Left colon (tissue), 2 donors: Measurements from ENCODE around the gene TTYH3. TPM values are rescaled to one million over a fixed set of nuclear protein-coding genes. Genes with fewer than 3 reads are reported as not detected.
A peak's percentile ranks its signal among the peaks of the same experiment; 100 is the strongest.
"Not testable (repeated sequence)": the region's sequence is repeated elsewhere in the genome, so short reads cannot be mapped to it uniquely, and the experiment has no call there.

ENCODE experiments used
- ATAC-seq: fragments of 200-7000 bp; cut with Tn5 transposase; one replicate; pipeline ENCODE4 v1.9.1; 2020; ENCODE audit warnings: mild to moderate bottlenecking, moderate library complexity
- DNase-seq, 2 donors: peaks; one replicate each; pipeline ENCODE4 v3.0.0-alpha.2; 2020
- intact Hi-C, 2 donors: fragments of 100-400 bp; cut with DNase I in 1 of 2; cut with micrococcal nuclease in 1 of 2; formaldehyde crosslinking; loops; one replicate each; pipeline versions ENCODE4 v1.11.2 to v1.14.0; 2022; cut with DNase I, micrococcal nuclease
- total RNA-seq, 2 donors: library from RNA; stranded (reverse); fragmentation: NEBNext Ultra II Directional; extraction: Animal tissue kit (Norgen Biotek cat#: 25700); gene quantifications; one replicate each; pipeline ENCODE4 v1.2.1, GENCODE V29; 2021
- donor health status: DM: no; HTN: no; CAD: no.
- donor health status: DM: yes; HTN: yes; CAD: no.

The TTYH3 gene
- total RNA-seq, 2 donors from 2014 or later = 31.3 to 51.0 TPM

DNA sequence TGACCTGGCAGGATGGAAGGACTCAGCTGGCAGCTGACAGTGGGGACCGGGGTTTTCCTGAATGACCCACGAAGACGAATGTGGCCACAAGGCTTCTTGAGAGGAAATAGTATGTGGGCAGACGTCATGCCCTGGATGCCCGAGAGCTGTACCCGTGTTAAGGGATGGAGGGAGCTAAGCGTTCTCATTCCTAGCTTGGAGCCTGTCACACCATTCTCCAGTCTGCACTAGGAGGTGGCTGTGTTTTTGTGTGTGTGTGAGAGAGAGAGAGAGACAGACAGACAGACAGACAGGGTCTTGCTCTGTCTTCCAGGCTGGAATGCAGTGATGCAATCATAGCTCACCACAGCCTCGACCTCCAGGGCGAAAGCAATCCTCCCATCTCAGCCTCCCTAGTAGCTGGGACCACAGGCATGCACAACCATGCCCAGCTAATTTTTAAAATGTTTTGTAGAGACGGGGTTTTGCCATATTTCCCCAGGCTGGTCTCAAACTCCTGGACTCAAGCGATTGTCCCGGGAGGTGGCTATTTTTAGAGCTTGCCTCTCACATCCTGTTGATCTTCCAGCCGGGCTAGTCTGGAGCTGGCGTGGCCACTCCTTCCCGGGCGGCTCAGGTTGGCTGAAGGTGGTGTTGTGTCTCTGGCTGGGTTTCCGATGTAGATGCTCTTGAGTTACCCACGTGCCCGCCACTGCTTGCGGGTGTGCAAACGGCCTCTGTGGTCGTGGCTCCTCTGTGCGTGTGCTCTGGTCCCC, 58.3 kb downstream of the TTYH3 start:
- intact Hi-C loops = no loop called here
- ATAC-seq (peak; percentile 48), DNase-seq (no peak)

DNA sequence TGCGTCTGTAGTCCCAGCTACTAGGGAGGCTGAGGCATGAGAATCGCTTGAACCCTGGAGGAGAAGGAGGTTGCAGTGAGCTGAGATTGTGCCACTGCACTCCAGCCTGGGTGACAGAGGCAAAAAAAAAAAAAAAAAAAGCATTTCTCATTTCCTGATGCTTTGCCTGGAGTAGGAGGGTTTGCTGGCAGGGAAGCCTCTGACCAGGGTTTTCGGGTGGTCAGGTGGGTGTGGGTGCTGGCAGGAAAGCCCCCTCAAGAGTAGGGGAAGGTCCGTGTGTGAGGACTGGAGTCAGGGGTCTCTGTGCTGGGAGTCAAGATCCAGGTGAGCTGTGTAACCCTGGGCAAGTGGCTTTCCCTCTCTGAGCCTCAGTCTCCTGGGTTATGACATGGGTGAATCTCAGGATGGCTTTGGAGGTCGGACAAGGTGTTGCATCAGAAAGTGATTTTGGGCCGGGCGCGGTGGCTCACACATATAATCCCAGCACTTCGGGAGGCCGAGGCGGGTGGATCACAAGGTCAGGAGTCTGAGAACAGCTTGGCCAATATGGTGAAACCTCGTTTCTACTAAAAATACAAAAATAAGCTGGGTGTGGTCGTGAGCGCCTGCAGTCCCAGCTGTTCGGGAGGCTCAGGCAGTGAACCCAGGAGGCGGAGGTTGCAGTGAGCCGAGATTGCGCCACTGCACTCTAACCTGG, 59.4 kb downstream of the TTYH3 start:
- intact Hi-C loops = no loop called here
- no peak for DNase-seq
- ATAC-seq = peak; percentile 14

DNA sequence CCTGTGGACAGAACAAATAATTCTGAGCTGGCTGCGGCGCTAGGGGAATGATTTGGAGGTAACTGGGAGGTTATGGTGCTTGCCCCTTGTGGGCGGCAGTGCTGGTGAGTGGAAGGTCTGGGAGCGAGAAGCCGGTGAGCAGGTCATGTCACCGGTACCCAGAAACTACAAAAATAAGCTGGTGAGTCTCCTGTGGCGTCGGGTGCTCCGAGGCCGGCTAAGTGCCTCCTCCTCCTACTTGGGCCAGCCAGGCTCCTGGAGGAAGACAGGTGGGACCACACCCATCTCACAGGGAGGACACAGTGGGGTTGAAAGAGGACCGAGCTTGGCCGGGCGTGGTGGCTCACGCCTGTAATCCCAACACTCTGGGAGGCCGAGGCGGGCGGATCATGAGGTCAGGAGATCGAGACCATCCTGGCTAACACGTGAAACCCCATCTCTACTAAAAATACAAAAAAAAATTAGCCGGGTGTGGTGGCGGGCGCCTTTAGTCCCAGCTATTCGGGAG, 60.2 kb downstream of the TTYH3 start:
- ATAC-seq = peak; percentile 69
- DNase-seq, intact Hi-C loops: not testable (repeated sequence)

DNA sequence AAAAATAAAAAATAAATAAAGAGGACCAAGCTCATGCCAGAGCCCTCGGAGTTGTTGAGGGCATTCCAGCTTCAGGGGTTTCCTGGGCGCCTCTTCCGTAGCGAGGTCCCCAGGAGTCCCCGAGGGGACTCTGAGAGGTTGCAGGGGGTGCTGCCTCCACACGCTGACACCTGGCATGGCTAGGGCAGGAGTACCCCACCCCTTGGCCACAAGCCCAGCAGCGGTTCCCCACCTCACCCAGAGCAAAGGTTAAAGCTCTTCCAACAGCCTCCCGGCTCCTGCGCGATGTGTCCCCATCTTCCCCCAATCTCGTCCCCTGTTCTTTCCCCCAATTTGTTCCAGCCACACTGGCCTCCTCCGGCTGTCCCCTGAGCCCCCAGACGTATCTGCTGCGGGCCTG, 60.8 kb downstream of the TTYH3 start:
- DNase-seq (no peak), ATAC-seq (peak; percentile 57)
- intact Hi-C loops = no loop called here

DNA sequence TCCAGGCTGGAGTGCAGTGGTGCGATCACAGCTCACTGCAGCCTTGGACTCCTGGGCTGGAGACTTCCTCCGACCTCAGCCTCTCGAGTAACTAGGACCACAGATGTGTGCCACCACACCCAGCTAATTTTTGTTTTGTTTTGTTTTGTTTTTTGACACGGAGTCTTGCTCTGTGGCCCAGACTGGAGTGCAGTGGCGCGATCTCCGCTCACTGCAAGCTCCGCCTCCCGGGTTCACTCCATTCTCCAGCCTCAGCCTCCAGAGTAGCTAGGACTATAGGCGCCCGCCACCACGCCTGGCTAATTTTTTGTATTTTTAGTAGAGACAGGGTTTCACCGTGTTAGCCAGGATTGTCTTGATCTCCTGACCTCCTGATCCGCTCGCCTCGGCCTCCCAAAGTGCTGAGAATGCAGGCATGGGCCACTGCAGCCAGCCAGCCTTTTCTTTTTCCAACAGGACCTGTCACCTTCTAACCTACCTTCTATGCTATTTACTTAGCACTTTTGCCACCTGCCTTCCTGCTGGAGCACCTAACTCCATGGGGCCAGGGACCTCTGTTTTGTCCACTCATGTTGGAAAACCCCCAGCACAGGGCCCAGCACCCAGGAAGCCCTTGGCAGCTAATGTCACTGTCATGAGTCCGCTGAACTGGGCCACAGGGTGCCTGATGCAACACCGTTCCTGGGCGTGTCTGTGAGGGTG, 61.8 kb downstream of the TTYH3 start:
- DNase-seq, ATAC-seq, intact Hi-C loops: not testable (repeated sequence)

DNA sequence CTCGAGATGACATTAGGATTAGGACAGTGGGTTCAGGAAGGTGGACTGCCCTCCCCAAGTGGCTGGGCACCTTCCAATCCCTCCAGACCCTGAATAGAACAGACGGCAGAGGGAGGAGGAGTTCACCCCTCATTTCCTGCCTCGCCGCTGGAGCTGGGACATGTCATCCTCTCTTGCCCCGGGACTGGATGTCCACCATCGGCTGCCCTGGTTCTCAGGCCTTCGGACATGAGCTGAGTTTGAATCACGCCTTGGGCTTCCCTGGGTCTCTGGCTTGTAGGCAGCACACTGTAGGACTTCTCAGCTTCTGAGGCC, 62.3 kb downstream of the TTYH3 start:
- intact Hi-C loops, DNase-seq, ATAC-seq: not testable (repeated sequence)

DNA sequence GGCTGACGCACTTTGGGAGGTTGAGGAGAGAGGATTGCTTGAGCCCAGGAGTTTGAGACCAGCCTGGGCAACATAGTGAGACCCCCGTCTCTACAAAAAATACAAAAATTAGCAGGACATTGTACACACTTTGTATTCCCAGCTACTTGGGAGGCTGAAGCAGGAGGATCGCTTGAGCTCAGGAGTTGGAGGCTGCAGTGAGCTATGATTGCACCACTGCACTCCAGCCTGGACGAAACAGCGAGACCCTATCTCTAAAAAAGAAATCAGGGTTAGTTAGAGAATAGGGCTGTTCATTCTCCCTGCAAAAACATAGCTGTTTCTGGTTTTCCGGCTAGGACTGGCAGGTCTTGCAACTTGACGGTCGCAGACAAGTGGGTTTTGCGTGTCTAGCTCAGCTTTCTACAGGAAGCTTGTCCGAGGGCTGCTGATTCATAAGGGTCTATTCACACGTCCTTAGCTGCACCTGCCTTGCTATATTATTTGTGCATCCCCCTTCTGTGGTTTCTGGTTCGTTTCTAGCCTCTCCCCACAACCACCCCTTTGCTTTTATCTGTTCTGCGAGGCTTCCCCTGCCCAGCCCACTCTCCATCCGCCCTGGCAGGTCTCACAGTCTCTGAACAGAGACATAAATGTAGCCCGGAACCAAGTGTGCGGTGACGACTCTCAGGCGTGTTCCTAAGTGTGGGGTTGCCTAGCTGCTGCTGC, 66.9 kb downstream of the TTYH3 start:
- no peak for ATAC-seq
- no peak for DNase-seq
- intact Hi-C loops = no loop called here

DNA sequence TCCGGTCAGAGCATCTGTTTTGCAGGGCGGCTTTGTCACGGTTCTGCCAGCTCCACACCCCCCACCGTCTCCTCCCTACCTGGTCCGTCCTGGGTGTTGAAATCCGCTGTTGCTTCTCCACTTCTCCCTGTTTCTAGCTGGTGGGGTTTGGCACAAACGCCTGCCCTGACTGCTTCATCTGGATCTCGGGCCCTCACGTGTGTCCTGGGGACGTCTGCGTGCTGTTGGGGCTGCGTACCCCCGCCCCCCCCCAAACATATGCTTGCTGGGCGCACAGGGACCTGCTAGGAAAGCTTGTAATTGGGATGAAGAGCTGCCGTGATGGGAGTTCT, 67.5 kb downstream of the TTYH3 start:
- DNase-seq = no peak
- ATAC-seq = no peak
- intact Hi-C loops = no loop called here

DNA sequence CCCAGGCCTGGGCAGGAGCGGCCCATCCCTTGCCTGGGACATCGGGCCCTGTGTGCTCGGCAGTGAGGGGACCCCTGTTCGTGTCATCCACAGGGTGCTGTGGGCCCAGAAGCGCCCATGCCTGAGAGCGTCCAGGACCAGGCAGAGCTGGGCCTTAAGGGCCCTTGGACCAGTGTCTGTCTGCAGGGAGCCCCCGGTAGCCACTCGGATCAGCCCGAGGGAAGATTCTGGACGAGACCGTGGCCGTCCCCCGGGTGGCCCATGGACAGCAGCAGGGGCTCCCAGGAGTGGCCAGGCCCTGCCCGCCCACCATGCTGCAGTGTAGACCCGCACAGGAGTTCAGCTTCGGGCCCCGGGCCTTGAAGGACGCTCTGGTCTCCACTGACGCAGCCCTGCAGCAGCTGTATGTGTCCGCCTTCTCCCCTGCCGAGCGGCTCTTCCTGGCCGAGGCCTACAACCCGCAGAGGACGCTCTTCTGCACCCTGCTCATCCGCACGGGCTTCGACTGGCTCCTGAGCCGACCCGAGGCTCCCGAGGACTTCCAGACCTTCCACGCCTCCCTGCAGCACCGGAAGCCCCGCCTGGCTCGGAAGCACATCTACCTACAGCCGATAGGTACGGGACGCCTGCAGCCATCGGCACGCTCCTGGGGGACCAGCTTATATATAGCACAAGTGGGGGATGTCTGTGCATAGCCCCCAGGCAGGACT, 68.5 kb downstream of the TTYH3 start:
- DNase-seq = no peak
- ATAC-seq = no peak
- intact Hi-C loops = no loop called here

DNA sequence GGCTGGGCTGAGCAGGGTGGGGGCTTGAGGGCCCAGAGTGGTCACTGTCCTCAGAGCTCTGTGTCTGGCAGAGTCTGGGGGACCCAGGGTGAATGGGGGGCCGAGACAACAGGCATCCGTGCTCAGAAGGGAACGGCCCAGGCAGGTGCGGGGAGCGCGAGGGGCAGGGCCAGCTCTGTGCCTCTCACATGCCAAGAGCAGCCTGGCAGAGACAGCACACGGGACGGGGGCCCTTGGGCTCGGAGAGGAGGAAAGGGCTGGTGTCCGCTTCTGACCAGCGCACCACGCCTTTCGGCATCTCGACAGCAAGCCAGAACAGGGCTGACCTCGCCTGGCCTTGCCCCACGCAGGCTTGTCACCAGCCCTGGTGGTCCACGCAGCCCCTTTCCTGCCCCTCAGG, 69.6 kb downstream of the TTYH3 start:
- ATAC-seq (no peak), DNase-seq (no peak)
- intact Hi-C loops = no loop called here

DNA sequence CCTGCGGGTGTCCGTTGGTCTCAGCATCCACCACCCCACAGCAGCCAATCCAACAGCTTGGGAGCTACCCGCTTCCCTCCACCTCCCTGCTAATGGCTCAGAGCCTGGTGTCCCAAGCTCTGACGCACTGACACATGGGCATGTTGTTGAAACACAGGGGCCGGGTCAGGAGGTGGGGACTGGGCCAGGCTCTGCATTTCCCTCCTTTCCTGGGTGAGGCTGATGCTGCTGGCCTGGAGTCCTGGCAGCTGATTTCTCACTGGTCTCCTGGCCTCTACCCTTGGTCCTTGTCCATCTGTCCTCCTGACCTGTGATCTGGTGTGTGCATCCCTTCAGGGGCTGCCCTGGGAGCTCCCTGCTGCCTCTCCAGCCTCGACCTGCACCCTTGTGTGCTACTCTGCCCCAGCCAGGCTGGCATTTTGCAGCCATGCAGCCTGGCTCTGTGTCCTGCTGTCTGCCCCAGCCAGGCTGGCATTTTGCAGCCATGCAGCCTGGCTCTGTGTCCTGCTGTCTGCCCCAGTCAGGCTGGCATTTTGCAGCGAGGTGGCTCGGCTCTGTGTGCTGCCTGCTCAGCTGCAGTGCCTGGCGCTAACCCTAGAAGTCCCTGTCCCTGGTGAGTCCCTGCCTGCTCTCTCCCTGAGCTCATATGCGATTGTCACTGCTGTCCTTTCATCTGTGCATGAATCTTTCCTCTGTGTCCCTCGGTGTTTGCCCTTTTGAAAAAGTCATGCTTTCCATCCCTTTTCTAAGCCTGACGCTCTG, 70.2 kb downstream of the TTYH3 start:
- DNase-seq (no peak), ATAC-seq (no peak)
- intact Hi-C loops = no loop called here

DNA sequence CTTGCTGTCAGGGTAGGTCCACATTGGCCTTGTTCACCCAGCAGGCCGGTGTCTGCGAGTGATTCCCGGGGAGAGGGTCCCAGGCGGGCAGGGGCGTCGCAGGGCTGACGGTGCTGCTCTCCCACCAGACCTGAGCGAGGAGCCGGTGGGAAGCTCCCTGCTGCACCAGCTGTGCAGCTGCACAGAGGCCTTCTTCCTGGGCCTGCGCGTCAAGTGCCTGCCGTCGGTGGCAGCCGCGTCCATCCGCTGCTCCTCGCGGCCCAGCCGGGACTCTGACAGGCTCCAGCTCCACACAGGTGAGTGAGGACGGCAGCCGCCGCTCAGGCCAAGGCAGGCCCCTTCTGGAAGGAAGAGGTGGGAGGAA, 70.8 kb downstream of the TTYH3 start:
- no peak for ATAC-seq
- intact Hi-C loops = no loop called here
- DNase-seq = no peak

DNA sequence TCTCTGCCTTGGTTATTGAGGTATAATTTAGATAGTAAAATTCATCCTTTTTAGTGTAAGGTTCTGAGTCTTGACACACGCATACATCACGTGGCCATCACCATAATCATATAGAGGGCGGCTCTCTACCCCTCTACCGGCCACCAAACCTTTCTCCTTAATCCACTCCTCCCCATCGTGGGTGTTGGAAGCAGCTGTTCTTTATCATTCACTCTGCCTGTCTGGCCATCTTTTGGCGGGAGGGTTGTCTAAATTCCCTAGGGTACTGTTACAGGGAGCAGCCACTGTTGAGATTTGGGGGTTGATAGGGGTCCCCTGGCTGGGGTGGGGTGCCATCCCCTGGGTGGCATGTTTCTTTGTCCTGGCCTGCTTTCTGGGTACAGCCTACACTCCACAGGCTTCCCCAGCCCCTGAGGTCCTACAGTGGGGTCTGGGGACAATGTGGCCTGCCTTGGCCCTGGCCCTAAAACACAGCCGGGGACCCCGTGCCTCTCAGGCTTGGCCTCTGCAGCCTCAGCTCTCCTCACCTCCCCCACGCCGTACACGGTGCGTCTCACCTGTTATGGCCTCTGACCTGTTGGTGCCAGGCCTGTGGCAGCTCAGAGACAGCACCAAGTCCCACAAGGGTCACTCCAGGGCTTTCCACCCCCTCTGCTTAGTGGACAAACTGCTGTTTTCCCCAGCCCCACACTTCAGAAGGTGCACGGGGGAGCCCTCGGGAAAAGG, 73.7 kb downstream of the TTYH3 start:
- ATAC-seq (no peak), DNase-seq (no peak)
- intact Hi-C loops = no loop called here

DNA sequence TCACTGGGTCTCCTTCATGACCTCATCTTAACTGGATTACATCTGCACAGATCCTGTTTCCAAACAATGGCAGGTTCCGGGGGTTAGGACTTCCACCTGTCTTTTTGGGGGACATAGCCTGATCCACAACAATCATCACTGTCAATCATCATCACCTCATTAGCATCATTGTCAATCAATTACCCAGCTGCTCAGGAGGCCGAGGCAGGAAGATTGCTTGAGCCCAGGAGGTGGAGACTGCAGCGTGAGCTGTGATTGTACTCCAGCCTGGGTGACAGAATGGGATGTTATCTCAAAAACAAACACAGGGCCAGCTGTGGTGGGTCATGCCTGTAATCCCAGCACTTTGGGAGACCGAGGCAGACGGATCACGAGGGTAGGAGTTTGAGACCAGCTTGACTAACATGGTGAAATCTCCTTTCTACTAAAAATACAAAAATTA, 74.9 kb downstream of the TTYH3 start:
- no peak for ATAC-seq
- no peak for DNase-seq
- intact Hi-C loops = no loop called here

DNA sequence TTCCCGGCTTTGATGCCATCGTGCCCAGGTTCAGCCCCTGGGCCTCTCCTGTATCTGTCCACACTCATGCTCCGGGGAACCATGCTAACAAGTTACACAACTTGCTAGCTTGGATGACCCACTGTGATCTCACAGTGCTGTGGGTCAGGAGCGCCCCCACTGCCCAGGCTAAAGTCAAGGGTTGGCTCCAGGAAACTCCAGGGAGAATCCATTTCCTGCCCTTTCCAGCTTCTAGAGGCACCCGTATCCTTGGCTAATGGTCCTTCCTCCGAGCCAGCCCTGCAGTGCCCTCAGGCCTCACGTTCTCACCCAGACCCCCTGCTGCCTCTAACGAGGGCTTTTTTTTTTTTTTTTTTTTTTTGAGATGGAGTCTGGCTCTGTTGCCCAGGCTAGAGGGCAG, 75.7 kb downstream of the TTYH3 start:
- DNase-seq (no peak), ATAC-seq (no peak)
- intact Hi-C loops = no loop called here

DNA sequence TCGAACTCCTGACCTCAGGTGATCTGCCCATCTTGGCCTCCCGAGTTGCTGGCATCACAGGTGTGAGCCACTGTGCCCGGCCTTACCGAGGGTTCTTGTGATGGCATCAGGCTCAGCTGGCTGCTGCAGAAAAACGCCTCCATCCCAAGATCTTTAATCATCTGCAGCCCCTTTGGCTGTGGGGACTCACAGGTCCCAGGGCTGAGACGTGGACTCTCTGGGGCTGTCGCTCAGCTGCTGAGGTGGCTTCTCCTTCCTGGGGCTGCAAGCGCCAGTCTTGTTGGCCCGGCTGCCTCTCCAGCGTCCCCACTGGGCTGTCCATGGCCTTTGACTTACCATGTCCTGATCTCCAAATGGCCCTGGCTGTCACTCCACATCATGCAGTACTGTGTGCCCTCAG, 76.3 kb downstream of the TTYH3 start:
- DNase-seq = no peak
- no peak for ATAC-seq
- intact Hi-C loops = no loop called here

DNA sequence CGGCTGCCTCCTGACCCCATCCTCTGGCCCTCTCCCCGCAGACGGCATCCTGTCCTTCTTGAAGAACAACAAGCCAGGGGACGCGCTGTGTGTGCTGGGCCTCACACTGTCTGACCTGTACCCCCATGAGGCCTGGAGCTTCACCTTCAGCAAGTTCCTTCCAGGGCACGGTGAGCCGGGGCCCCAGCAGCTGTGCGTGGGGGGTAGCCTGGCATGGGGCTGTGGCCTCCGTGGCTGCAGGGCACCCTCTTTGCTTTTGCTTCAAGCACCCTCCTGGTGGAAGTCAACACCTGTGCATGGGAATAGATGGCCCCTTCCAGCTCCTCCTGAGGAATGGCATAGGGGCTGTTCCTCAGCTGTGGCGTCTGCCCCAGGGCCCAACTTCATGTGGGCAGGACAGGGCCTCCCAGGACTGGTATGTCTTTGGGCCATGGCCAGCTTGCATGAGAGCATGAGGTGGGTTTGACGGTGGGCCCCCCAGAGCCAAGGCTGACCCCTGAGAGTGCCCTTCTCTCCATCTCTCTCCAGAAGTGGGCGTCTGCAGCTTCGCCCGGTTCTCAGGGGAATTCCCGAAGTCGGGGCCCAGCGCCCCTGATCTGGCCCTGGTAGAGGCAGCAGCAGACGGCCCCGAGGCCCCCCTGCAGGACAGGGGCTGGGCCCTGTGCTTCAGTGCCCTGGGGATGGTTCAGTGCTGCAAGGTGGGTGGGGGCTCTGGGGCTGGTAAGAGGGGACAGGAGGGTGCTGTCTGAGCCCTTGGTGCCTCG, 76.9 kb downstream of the TTYH3 start:
- no peak for ATAC-seq
- DNase-seq = no peak
- intact Hi-C loops = no loop called here
